ENCODE measurements around the gene RPS25.

GRCh38 chr11:119041821-119042514 is 23.8 kb upstream of the RPS25 start:
- TF ChIP-seq GATA3 (IDR thresholded peaks at IDR 0.05; ENCODE audit: low read depth, low read length) (no peak), GATA2 (IDR thresholded peaks at IDR 0.05; ENCODE audit: low read depth, low read length) (no peak)
